SK-MEL-5 (cell line): Measurements from ENCODE around the gene FAM47E. TPM values are rescaled to one million over a fixed set of nuclear protein-coding genes. Genes with fewer than 3 reads are reported as not detected.

Experiments used
- DNase-seq: peaks from one replicate; pipeline ENCODE4 v3.0.0-alpha.2; 2016; ENCODE audit warnings: low read depth, low spot score
- in situ Hi-C: cut with HindIII; loops from 2 replicates; pipeline ENCODE4 v1.10.0; 2016; ENCODE audit warnings: low sequenced_read_pairs, high pct_unique_total_duplicates, low pct_unique_long_range_greater_than_20kb
- total RNA-seq: library from RNA; depleted of rRNA; stranded (reverse); fragments of >200 nt; shearing (Covaris generic); gene quantifications from 2 replicates; pipeline ENCODE4 v1.2.3, GENCODE V29; 2014

FAM47E gene
- total RNA-seq, 1 experiment from 2014 or later = 1.4 TPM

DNA sequence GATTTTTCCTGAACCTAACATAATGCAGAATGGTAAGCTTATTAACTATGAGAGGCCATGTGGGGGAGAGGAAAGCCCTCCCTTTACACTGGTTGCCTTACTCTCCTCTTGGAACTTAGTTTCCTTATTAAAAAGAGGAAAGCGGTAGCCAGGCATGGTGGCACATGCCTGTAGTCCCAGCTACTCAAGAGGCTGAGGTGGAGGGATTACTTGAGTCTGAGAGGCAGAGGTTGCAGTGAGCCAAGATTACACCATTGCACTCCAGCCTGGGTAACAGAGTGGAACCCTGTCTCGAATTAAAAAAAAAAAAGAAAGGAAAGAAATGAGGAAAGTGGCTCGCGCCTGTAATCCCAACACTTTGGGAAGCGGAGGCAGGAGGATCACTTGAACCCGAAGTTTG is 2.0 kb downstream of the FAM47E start:
- in situ Hi-C loops = no loop called here
- DNase-seq = no peak

DNA sequence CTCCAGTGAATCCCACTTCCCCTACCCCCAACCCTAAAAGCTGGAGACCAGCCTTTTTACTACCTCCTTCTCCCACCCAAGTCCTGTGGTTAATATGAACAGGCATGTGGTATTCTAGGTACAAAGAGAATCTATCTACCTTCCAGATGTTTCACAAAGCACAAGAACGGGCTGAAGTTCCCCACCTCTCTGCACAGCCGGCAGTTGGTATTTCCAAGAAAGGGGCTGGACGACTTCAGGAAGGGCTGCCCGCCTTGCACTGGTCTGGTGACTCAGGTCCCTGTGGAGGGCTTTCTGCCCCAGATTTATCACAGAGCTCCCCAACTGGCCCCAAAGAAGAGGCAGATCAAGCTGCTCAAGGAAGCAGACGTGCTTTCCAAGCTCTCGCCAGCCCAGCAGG is 4.5 kb downstream of the FAM47E start:
- no peak for DNase-seq
- in situ Hi-C loops = no loop called here

DNA sequence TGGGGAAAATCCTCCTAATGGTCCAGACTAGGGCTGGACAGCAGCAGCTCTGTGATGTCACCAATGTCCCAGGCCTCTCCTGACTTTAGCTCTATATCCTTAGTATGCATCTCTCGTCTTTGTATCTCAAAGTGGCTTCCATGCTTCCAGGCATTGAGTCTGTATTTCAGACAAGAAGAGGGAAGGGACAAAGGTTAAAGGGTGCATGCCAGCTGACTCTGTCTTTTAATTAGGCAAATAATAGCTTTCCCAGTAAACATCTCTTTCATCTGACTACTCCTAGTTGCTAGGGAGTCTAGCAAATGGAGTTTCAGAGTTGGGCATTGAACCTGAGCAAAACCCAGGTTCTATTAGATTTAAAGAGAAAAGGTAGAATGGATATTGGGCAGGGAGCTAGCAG is 5.4 kb downstream of the FAM47E start:
- no peak for DNase-seq
- in situ Hi-C loops = no loop called here

DNA sequence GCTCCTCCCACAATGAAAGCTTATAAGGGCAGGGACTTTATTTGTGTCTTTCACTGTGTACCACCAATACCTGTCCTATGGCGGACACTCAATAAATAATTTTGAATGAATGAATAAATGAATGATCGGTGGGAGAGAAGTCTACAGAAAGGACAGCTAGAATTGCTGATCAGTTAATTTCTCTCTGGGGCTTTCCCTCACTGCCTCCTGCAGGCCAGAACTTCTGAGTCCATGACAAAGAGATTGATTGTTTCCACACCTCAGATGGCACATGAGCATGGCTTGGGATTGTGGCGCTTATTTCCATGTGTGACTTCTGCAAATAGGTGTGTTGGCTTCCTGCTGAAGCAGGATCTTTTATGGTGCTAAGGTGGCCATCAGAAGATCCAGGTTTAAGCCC is 6.3 kb downstream of the FAM47E start:
- in situ Hi-C loops = no loop called here
- peak; percentile 16 for DNase-seq

DNA sequence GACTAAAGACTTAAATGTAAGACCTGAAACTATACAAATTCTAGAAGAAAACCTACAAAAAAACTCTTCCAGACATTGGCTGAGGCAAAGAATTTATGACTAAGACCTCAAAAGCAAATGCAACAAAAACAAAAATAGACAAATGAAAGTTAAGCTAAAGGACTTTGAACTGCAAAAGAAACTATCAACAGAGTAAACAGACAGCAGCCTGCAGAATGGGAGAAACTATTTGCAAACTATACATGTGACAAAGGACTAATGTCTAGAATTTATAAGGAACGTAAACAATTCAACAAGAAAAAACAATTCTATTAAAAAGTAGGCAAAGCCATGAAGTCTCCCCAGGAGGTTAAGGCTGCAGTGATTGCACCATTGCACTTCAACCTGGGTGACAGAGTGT is 9.1 kb downstream of the FAM47E start:
- no peak for DNase-seq
- in situ Hi-C loops = no loop called here

DNA sequence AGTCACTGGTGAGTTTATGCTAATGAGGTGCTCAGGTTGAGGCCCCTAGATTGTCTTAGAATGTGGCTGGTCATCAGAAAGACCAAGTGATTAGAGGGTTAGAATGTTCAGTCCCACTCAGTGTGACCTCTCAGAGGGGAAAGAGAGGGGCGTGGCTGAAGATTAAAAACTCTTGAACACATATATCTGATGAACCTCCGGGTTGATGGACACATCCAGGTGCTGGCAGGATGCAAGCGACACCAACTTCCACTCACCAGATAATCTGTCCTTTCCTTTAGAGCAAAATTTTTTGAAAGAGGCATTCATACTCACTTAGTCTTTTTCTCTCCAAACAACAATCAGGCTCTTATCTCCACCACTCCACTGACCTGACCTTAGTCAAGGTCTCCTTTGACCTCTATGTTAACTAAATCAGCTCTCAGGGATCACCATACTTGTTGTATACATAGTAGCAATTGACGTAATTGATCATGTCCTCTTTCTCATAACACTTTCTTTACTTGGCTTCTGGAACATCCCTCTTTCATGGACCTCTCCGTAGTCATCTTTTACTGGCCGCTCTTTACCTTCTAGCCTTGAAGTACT is 14.2 kb downstream of the FAM47E start:
- in situ Hi-C loops = no loop called here
- DNase-seq = no peak

DNA sequence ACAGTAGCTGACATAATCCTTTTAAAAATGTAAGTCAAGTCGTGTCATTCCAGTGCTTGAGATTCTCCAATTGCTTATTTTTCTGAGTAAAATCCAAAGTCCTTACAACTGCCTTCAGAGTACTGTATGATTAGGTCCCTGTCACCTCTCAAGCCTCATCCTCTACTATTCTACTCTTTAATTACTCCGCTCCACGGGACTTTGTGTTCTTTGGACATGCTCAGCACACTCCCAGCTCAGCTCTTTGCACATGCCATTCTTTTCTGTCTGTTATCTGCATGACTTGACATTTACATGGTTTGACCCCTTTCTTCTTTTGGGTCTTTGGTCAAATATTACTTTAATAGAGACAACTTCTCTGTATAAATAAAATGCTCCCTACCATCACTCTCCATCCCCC is 15.1 kb downstream of the FAM47E start:
- no peak for DNase-seq
- in situ Hi-C loops = no loop called here

DNA sequence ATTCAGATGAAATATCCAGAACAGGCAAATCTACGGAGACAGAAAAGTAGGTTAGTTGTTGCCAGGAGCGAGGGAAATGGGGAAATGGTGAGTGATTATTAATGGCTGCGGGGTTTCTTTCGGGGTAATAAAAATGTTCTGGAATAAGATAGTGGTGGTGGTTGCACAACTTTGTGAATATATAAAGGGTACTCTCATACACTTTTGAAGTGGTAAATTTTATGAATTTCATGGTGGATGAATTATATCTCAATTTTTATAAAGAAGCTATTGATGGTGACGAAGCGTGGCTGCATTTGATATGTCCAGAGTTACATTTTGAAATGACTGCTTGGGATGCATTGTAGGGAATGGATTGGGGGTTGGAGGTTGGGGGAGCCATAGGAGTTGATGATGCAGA is 16.3 kb downstream of the FAM47E start:
- in situ Hi-C loops = no loop called here
- DNase-seq = no peak

DNA sequence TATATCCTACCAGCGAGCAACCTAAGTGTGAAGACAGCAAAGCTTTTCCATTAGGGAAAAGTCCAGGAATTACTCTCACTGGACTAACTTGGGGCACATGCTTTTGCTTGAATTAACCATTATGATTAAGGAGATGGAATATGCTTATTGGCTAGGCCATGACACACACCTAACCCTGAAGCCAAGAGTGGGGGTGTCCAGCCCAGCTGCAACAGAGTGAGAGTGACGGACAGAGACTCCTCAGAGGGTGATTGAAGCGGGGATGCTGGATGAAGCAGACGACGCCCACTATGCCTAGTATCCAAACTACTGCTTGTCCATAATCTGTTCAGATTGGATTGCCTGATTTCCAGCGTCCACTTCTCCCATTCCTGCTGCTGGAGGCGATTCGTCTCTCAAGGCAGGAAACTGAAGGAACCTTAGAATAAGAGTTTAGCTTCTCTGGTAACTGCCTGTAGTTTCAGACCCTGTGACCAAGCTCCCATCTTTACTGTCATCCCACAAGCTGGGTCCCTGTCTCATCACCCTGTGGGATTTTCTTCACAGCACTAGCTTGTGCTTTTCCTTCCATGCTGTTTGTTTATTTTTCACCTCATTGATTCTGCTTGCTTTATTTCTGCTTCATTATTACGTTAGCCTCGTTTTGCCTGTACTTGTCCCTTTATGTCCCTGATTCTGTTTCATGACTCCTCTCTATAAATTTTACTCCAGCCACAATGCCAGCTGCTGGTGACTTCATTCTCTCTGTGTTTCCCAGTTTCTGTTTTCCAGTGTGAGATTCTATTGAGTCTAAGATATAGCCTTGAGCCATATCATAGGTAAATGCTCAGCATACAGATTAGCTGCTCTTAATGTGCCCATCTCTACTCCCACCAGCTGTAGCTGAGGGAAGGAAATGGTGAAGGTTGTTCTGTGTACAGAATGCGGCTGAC is 19.0 kb downstream of the FAM47E start:
- in situ Hi-C loops = no loop called here
- no peak for DNase-seq

DNA sequence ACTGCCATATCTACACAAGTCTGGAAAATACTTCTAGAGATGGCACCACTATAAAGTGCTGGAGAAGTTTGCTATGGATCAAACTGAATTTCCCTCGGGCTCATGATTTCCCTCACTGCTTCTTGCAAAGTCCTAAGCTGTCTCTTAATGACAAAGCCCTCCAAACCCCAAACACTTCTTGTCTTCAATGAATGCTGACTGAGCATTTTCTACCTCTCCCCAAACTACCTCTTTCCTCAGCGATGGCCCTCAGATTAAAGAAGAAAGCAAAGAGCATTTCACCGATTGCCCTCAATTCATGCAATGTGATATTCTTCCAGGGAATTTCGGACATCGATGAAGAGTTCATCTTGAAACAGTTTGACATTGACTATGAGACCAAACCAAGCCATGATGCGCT is 19.7 kb downstream of the FAM47E start:
- DNase-seq = no peak
- in situ Hi-C loops = no loop called here

DNA sequence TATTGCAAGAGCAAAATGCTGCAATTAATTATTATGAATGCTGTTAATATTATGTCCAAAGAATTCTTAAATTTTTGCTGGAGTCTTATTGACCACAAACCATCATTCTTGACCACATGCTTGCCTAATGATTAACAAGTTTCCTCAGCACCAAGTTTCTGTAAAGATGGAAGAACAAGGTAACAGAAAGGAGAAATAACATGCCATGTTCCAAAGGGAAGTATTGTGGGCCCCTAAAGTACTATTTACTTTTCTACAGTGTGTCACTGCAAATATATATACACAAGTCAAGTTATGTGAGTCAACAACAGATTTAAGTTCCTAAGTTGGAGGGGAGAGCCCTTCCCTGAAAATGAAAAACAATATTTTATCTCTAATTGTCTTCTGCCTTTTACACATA is 20.6 kb downstream of the FAM47E start:
- DNase-seq = no peak
- in situ Hi-C loops = no loop called here

DNA sequence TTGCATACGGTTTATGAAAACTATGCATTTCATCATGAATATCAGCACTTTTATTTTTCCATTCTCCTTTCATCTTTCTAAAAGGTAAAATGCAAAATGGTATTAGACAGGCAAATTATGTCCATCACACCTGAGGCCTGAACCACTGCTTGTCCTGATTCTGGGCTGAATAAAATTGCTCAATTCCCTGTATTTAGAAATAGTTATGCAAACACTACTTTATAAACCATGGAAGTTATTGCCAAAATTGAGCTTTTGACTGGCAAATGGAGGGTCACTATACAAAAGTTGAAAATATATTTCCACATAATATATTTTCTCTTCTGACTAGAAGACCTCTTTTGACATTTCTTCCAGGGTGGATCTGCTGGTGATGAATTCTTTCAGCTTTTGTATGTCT is 21.1 kb downstream of the FAM47E start:
- in situ Hi-C loops = no loop called here
- no peak for DNase-seq

DNA sequence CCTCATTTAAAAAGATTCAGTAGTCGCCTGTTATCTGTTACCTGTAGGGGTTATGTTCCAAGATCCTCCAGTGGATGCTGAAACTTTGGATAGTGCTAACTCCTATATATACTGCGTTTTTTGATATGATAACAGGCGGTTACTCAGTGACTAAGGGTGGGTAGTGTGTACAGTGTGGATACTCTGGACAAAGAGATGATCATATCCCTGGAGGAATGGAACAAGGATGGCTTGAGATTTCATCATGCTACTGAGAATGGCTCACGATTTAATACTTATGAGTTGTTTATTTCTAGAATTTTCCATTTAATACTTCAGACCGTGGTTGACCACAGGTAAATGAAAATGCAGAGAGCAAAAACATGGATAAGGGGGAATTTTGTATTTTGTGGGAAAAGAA is 21.5 kb downstream of the FAM47E start:
- in situ Hi-C loops = no loop called here
- no peak for DNase-seq

DNA sequence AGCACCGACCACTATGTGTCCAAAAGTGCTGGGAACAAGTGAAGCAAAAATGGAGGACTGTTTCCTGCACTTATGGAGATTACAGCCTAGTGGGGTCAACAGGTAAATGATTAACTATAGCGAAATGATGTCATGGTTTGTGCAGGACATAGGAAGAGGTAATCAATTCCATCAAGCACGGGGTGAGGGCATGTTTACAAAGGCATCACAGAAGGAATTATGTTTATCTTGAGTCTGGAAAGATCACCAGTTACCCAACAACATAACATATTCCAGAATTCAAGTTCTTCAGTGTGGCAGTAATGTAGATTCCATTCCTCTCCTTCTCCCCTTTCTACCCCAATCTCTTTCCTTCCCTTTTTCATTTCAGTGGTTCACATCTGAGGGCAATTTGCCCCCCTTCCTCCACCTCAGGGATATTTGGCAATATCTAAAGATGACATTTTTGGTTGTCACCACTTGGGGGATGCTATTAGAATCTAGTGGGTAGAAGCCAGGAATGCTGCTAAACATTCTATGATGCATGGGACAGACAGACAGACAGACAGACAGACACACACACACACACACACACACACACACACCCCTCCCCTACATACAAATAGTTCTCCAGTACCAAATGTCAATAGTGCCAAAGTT is 24.1 kb downstream of the FAM47E start:
- in situ Hi-C loops = no loop called here
- DNase-seq = no peak

DNA sequence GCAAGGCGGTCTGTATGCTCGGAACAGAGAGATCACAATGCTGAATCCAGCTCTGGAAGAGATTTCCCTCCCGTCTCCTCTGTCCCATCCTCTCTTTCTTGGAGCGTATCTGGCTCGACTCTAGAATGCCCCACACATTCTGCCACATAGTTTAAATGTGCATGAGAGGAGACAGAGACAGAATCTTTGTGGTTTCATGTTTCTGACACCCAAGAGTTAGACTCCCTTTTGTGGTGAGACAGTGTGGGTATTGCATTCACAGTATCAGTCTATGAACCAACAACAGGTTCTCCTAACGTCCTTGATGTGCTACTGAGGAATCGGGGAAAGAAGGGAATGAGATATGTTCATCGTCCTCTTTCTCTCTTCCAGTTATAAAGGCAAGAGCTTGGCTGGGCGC is 25.3 kb downstream of the FAM47E start:
- no peak for DNase-seq
- in situ Hi-C loops = no loop called here

DNA sequence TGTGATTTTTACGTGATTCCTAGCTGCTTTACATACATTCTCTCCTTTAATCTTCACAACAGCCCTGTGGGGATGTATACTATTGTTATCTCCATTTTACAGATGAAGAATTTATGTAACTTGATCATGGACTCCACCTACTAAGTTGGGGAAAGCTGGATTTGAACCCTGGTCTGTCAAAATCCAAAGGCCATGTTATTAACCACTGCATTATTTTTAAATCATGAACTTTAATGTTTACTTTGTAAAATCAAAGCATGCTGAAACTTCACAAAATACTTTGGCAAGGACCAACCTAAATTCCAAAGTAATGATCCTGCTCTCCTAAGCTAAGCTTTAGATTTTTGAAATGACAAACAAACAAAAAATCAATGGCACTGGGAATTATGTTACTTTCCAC is 26.1 kb downstream of the FAM47E start:
- in situ Hi-C loops = no loop called here
- DNase-seq = no peak

DNA sequence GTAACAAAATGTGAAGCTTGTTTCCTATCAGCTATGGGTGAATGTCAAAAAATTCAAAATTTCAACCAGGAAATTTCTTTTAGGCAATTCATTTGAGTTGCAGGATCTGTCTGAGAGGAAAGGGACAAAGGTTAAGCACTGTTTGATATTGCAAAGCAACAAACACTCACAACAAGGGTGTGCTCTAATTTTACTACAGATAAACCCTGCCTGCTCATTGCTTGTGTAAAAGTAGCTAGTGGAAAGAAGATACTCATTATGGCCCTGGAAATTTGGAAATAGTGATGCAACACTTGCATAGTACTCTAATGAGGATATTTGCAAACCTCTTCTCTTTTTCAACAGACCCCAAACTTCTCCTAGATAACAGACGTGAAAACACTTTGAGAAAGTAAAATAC is 27.1 kb downstream of the FAM47E start:
- DNase-seq = no peak
- in situ Hi-C loops = no loop called here

DNA sequence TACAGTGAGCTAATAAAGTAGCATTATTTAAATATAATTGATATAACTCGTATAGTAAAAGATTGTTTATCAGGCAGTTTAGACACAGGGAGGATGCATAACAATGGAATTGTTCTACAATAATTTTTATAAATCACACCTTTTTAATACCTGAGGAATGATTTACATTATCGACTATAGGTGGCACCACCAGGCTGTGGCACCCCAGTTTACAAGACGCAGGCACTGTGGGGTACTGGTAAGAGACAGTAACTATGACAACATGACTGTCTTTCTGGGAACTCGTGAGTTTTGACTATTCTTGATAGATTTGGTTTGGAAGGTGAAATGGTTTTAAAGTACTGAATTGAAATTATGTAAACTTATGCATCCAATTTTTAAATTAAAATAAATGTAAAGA is 27.9 kb downstream of the FAM47E start:
- no peak for DNase-seq
- in situ Hi-C loops = no loop called here
